Measurements from ENCODE around the gene ASXL3. TPM values are rescaled to one million over a fixed set of nuclear protein-coding genes. Genes with fewer than 3 reads are reported as not detected.

The ASXL3 gene
- total RNA-seq, 1 experiment from 2014 or later = 1.2 TPM

DNA sequence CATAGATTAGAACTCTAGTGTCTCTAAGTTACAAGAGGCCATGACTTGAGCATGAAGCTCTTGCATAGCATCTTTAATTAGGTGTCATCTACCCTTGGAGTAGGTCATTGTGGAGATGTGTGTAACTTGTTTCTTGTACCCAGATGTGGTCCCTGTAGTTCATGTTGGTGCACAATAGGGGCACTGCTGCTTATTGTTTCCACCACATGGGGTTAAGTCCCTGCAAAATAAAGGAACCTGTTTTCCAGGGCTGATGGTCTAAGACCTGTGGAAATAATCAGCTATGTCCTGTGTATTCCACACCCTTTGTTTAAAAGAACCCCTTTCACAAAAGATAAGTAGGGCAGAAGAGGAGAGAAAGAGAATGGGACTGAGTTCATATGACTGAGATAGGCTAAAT is 28.6 kb downstream of the ASXL3 start:
- peaks cover 13% of the 10 kb centered on the region for H3K9me3 Mint-ChIP-seq (ENCODE audit: unreplicated experiment)
- H3K4me3 Mint-ChIP-seq (ENCODE audit: unreplicated experiment) = no peak overlapping the region
- H3K27ac Mint-ChIP-seq (ENCODE audit: unreplicated experiment) = no peak overlapping the region
- Histone ChIP-seq H3K4me3 (ENCODE audit: low read depth, low read length) (no peak overlapping the region), H3K36me3 (ENCODE audit: control insufficient read depth, insufficient read depth, low read length) (no peaks in the 10 kb centered on the region), H3K4me1 (peaks cover 16% of the 10 kb centered on the region; the same call in 1 of the 2 replicates), H3K27me3 (replicated peaks; ENCODE audit: control insufficient read depth, insufficient read depth, low read length) (no peaks in the 10 kb centered on the region), H3K9me3 (no peaks in the 10 kb centered on the region)
- peaks cover 18% of the 10 kb centered on the region for H3K4me1 Mint-ChIP-seq (ENCODE audit: low read depth, unreplicated experiment)
- DNase-seq = no peak
- CTCF ChIA-PET = no interaction called here
- intact Hi-C loops (cut with micrococcal nuclease; ENCODE audit: unreplicated experiment) = no loop called here
- H3K27me3 Mint-ChIP-seq (ENCODE audit: insufficient read depth, unreplicated experiment) = no peaks in the 10 kb centered on the region
- no TSS peak for BruUV-seq (replicated peaks)
- TF ChIP-seq, protein P1, sequence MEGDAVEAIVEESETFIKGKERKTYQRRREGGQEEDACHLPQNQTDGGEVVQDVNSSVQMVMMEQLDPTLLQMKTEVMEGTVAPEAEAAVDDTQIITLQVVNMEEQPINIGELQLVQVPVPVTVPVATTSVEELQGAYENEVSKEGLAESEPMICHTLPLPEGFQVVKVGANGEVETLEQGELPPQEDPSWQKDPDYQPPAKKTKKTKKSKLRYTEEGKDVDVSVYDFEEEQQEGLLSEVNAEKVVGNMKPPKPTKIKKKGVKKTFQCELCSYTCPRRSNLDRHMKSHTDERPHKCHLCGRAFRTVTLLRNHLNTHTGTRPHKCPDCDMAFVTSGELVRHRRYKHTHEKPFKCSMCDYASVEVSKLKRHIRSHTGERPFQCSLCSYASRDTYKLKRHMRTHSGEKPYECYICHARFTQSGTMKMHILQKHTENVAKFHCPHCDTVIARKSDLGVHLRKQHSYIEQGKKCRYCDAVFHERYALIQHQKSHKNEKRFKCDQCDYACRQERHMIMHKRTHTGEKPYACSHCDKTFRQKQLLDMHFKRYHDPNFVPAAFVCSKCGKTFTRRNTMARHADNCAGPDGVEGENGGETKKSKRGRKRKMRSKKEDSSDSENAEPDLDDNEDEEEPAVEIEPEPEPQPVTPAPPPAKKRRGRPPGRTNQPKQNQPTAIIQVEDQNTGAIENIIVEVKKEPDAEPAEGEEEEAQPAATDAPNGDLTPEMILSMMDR (IDR thresholded peaks at IDR 0.05; ENCODE audit: insufficient read depth in 1 of 2, low read depth in 1 of 2, low read length in 1 of 2, severe bottlenecking in 1 of 2, unreplicated experiment in 1 of 2) = no peak
- H3K36me3 Mint-ChIP-seq (ENCODE audit: insufficient read depth, unreplicated experiment) = no peaks in the 10 kb centered on the region
- POLR2A ChIA-PET = no interaction called here

DNA sequence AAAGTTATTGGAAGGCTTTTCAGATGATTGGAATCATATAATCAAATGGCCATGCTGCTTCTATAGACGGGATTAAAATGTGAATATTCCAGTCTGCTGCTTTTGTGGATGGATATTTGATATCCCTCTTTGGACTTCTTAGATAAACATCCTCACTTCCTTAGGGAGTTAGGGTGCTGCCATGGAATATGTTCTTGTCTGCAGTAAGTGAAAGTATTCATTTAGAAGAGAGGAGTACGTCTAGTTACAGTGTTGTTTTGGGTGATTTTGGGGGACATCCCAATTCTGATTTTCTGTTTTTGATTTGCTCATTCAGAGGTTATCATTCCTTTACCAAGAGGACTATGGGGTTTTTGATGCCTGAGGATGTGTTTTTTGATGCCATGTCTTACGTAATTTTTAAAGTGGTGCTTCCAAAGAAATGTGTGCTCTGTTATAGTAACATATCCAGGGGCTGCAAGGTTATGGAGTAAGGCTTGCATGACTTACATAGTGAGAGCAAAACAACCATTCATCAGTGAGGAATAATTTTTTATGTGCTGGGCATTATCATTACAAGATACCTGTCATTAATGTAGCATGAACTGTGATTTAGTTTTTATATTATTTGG is 33.6 kb downstream of the ASXL3 start:
- no peaks in the 10 kb centered on the region for H3K9me3 Mint-ChIP-seq (ENCODE audit: unreplicated experiment)
- H3K36me3 Mint-ChIP-seq (ENCODE audit: insufficient read depth, unreplicated experiment) = no peaks in the 10 kb centered on the region
- intact Hi-C loops (cut with micrococcal nuclease; ENCODE audit: unreplicated experiment) = no loop called here
- no peaks in the 10 kb centered on the region for H3K9me3 ChIP-seq
- TF ChIP-seq, protein P1 (IDR thresholded peaks at IDR 0.05; ENCODE audit: insufficient read depth in 1 of 2, low read depth in 1 of 2, low read length in 1 of 2, severe bottlenecking in 1 of 2, unreplicated experiment in 1 of 2) = no peak
- no peak overlapping the region for H3K4me3 ChIP-seq (ENCODE audit: low read depth, low read length)
- no TSS peak for BruUV-seq (replicated peaks)
- H3K4me1 ChIP-seq = no peaks in the 10 kb centered on the region
- no peak overlapping the region for H3K4me3 Mint-ChIP-seq (ENCODE audit: unreplicated experiment)
- H3K27me3 Mint-ChIP-seq (ENCODE audit: insufficient read depth, unreplicated experiment) = no peaks in the 10 kb centered on the region
- H3K36me3 ChIP-seq (ENCODE audit: control insufficient read depth, insufficient read depth, low read length) = no peaks in the 10 kb centered on the region
- no peaks in the 10 kb centered on the region for H3K27me3 ChIP-seq (replicated peaks; ENCODE audit: control insufficient read depth, insufficient read depth, low read length)
- CTCF ChIA-PET = no interaction called here
- no peaks in the 10 kb centered on the region for H3K4me1 Mint-ChIP-seq (ENCODE audit: low read depth, unreplicated experiment)
- POLR2A ChIA-PET = no interaction called here
- no peak for DNase-seq
- no peak overlapping the region for H3K27ac Mint-ChIP-seq (ENCODE audit: unreplicated experiment)

DNA sequence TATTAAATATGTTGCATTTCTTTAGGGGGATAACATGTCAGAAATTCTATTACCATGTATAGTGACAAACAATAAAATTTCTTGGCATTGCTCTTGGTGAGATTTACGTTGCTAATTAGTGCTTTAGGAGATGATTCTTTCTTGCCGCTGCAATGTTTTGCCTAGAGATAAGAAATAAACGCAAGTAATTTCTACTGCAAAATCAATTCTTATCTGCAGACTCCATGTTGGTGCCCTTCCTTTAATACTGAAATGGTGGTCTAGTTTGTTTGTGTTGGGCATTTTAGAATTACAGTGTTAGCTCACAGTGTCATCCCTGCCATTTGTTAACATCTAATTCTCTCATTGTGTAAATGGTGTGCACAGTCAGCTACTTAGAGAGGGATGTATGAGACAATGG is 34.6 kb downstream of the ASXL3 start:
- Histone ChIP-seq H3K4me3 (ENCODE audit: low read depth, low read length) (no peak overlapping the region), H3K36me3 (ENCODE audit: control insufficient read depth, insufficient read depth, low read length) (no peaks in the 10 kb centered on the region), H3K27me3 (replicated peaks; ENCODE audit: control insufficient read depth, insufficient read depth, low read length) (no peaks in the 10 kb centered on the region), H3K9me3 (no peaks in the 10 kb centered on the region), H3K4me1 (no peaks in the 10 kb centered on the region)
- Mint-ChIP-seq H3K27me3 (ENCODE audit: insufficient read depth, unreplicated experiment) (no peaks in the 10 kb centered on the region), H3K36me3 (ENCODE audit: insufficient read depth, unreplicated experiment) (no peaks in the 10 kb centered on the region), H3K9me3 (ENCODE audit: unreplicated experiment) (no peaks in the 10 kb centered on the region), H3K4me3 (ENCODE audit: unreplicated experiment) (no peak overlapping the region), H3K27ac (ENCODE audit: unreplicated experiment) (no peak overlapping the region), H3K4me1 (ENCODE audit: low read depth, unreplicated experiment) (no peaks in the 10 kb centered on the region)
- POLR2A ChIA-PET = no interaction called here
- TF ChIP-seq, protein P1 (IDR thresholded peaks at IDR 0.05; ENCODE audit: insufficient read depth in 1 of 2, low read depth in 1 of 2, low read length in 1 of 2, severe bottlenecking in 1 of 2, unreplicated experiment in 1 of 2) = no peak
- no TSS peak for BruUV-seq (replicated peaks)
- DNase-seq = no peak
- CTCF ChIA-PET = no interaction called here
- intact Hi-C loops (cut with micrococcal nuclease; ENCODE audit: unreplicated experiment) = no loop called here

Measured in Caco-2 (cell line).